Measurements from ENCODE around the gene GSDME.

Gene GSDME

DNA sequence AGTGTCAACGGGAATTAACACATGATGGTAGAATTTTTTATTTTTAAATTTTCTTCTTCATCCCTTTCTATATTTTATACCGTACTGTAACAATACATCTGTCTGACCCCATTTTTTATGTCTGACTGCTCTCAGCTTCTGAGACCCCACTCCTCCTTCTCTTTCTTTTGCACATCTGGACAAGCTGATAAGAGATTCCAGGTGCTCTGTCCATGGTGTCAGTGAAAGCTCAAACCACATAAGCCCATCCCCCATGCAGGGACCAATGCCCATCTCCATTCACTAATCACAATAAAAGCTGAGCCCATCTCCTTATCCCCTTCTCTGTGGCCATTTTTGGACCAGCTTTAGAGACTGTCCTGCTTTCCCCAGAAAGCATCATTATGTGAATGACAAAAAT is 8.7 kb downstream of the GSDME start:
- no peak overlapping the region for H3K27ac ChIP-seq (ENCODE audit: low read length)
- H3K4me3 ChIP-seq (ENCODE audit: low read length): no peak overlapping the region
- H3K4me2 ChIP-seq (ENCODE audit: low read depth, low read length): no peak overlapping the region
- H3K9me2 ChIP-seq (replicated peaks; ENCODE audit: insufficient read depth, low read length): no peaks in the 10 kb centered on the region
- H3K79me2 ChIP-seq (ENCODE audit: low read length): no peaks in the 10 kb centered on the region
- no peak overlapping the region for H3K9ac ChIP-seq (ENCODE audit: low read length)
- H4K20me1 ChIP-seq (ENCODE audit: insufficient read depth, low read length): no peaks in the 10 kb centered on the region
- H3K36me3 ChIP-seq (replicated peaks; ENCODE audit: insufficient read depth, low read length): no peaks in the 10 kb centered on the region
- H3K27me3 ChIP-seq (replicated peaks; ENCODE audit: insufficient read depth, low read length): no peaks in the 10 kb centered on the region
- H3F3A ChIP-seq (ENCODE audit: insufficient read depth, low read length): no peaks in the 10 kb centered on the region
- no peaks in the 10 kb centered on the region for H3K9me3 ChIP-seq (replicated peaks; ENCODE audit: insufficient read depth, low read length)
- H2AFZ ChIP-seq (ENCODE audit: low read length): no peak overlapping the region
- no peak for DNase-seq
- no peak for TF ChIP-seq EZH2 (optimal IDR thresholded peaks at IDR 0.05; ENCODE audit: low read depth, low read length)
- TF ChIP-seq EZH2phosphoT487 (IDR thresholded peaks at IDR 0.05; ENCODE audit: low read length): no peak
- no peak for TF ChIP-seq CTCF (IDR thresholded peaks at IDR 0.05; ENCODE audit: low read length)
- no peaks in the 10 kb centered on the region for H3K4me1 ChIP-seq (ENCODE audit: low read length)

DNA sequence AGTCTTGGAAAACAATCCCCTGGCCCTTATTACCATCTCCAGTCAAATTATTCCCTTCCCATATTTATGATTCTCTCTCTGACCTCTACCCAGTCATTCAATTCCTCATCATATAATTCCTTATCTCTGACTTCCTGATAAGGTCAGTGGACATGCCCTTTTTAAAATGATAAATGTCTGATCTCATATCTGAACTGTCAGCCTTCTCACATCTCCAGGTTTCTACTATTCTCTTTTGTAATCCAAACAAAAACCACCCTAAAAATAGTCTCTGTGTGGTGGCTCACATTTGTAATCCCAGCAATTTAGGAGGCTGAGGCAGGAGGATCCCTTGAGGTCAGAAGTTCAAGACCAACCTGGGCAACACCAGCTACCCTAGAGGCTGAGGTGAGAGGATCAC is 11.9 kb downstream of the GSDME start:
- no peak overlapping the region for H3K9ac ChIP-seq (ENCODE audit: low read length)
- H3K4me1 ChIP-seq (ENCODE audit: low read length): no peaks in the 10 kb centered on the region
- H3K27ac ChIP-seq (ENCODE audit: low read length): no peak overlapping the region
- no peaks in the 10 kb centered on the region for H3F3A ChIP-seq (ENCODE audit: insufficient read depth, low read length)
- H3K36me3 ChIP-seq (replicated peaks; ENCODE audit: insufficient read depth, low read length): no peaks in the 10 kb centered on the region
- H2AFZ ChIP-seq (ENCODE audit: low read length): no peak overlapping the region
- no peak for TF ChIP-seq EZH2phosphoT487 (IDR thresholded peaks at IDR 0.05; ENCODE audit: low read length)
- no peak for TF ChIP-seq EZH2 (optimal IDR thresholded peaks at IDR 0.05; ENCODE audit: low read depth, low read length)
- no peak for TF ChIP-seq CTCF (IDR thresholded peaks at IDR 0.05; ENCODE audit: low read length)
- H3K79me2 ChIP-seq (ENCODE audit: low read length): no peaks in the 10 kb centered on the region
- H3K4me3 ChIP-seq (ENCODE audit: low read length): no peak overlapping the region
- no peaks in the 10 kb centered on the region for H3K9me3 ChIP-seq (replicated peaks; ENCODE audit: insufficient read depth, low read length)
- no peaks in the 10 kb centered on the region for H3K9me2 ChIP-seq (replicated peaks; ENCODE audit: insufficient read depth, low read length)
- no peaks in the 10 kb centered on the region for H4K20me1 ChIP-seq (ENCODE audit: insufficient read depth, low read length)
- no peak overlapping the region for H3K4me2 ChIP-seq (ENCODE audit: low read depth, low read length)
- no peak for DNase-seq
- no peaks in the 10 kb centered on the region for H3K27me3 ChIP-seq (replicated peaks; ENCODE audit: insufficient read depth, low read length)

GRCh38 chr7:24743471-24743870 is 13.8 kb downstream of the GSDME start:
- no peaks in the 10 kb centered on the region for H3F3A ChIP-seq (ENCODE audit: insufficient read depth, low read length)
- no peaks in the 10 kb centered on the region for H3K27me3 ChIP-seq (replicated peaks; ENCODE audit: insufficient read depth, low read length)
- H3K79me2 ChIP-seq (ENCODE audit: low read length): no peaks in the 10 kb centered on the region
- H3K4me3 ChIP-seq (ENCODE audit: low read length): no peak overlapping the region
- H4K20me1 ChIP-seq (ENCODE audit: insufficient read depth, low read length): no peaks in the 10 kb centered on the region
- H3K27ac ChIP-seq (ENCODE audit: low read length): no peak overlapping the region
- H3K4me1 ChIP-seq (ENCODE audit: low read length): no peaks in the 10 kb centered on the region
- TF ChIP-seq EZH2phosphoT487 (IDR thresholded peaks at IDR 0.05; ENCODE audit: low read length): no peak
- TF ChIP-seq EZH2 (optimal IDR thresholded peaks at IDR 0.05; ENCODE audit: low read depth, low read length): no peak
- TF ChIP-seq CTCF (IDR thresholded peaks at IDR 0.05; ENCODE audit: low read length): no peak
- no peak for DNase-seq
- no peaks in the 10 kb centered on the region for H3K9me3 ChIP-seq (replicated peaks; ENCODE audit: insufficient read depth, low read length)
- no peaks in the 10 kb centered on the region for H3K9me2 ChIP-seq (replicated peaks; ENCODE audit: insufficient read depth, low read length)
- no peak overlapping the region for H3K9ac ChIP-seq (ENCODE audit: low read length)
- no peak overlapping the region for H3K4me2 ChIP-seq (ENCODE audit: low read depth, low read length)
- H3K36me3 ChIP-seq (replicated peaks; ENCODE audit: insufficient read depth, low read length): no peaks in the 10 kb centered on the region
- H2AFZ ChIP-seq (ENCODE audit: low read length): no peak overlapping the region

Measured in MM.1S (cell line).